Endothelial cell of umbilical vein (primary cell): ENCODE data around the gene ZPLD1. TPM values are rescaled to one million over a fixed set of nuclear protein-coding genes. Genes with fewer than 3 reads are reported as not detected.

Experiments
- BruUV-seq: library from RNA; stranded (reverse); fragments of 400-500 nt; replicated peaks from 2 replicates; lab custom pipeline; 2021; lab: Mats Ljungman, UMichigan
- CTCF ChIA-PET: fragments of 300-600, 350-600 bp; sonication (Branson Sonifier 250); formaldehyde crosslinking; loops from one replicate; lab custom pipeline; 2021; ENCODE audit warnings: antibody characterized with exemption, inconsistent platforms; lab: Charles Lee
- POLR2A ChIA-PET: fragments of 300-600, 350-600 bp; sonication (Branson Sonifier 250); formaldehyde crosslinking; loops from one replicate; lab custom pipeline; 2021; ENCODE audit warnings: antibody characterized with exemption, inconsistent platforms; lab: Charles Lee
- DNase-seq: peaks from one replicate; pipeline ENCODE4 v3.0.0-alpha.2; 2011; ENCODE audit warnings: low read depth, low spot score
- FAIRE-seq: peaks from 2 replicates; lab custom pipeline; 2011; peaks lifted over from hg19 to GRCh38; lab: Jason Lieb, UNC
- H2AFZ ChIP-seq: 2 replicates; pipeline ENCODE4 v1.6.0; 2012; ENCODE audit warnings: low read depth, low read length, control low read depth, inconsistent platforms
- H3K27ac ChIP-seq: 2 replicates; pipeline ENCODE4 v1.5.1; 2011; ENCODE audit warnings: low read depth, mild to moderate bottlenecking, control low read depth, low read length, moderate library complexity; ENCODE audit not compliant: insufficient read depth
- H3K27me3 ChIP-seq, 2 experiments: 2 replicates each; pipeline versions ENCODE4 v1.6.0 to v1.6.1; 2011; ENCODE audit warnings: low read length in 2 of 2, mixed read lengths in 1 of 2; ENCODE audit not compliant: control insufficient read depth in 2 of 2, insufficient read depth in 2 of 2
- H3K36me3 ChIP-seq, 2 experiments: 2 replicates in 1 of 2; 3 replicates in 1 of 2; pipeline ENCODE4 v1.5.1; 2011; ENCODE audit warnings: low read length in 2 of 2, mild to moderate bottlenecking in 1 of 2, moderate library complexity in 1 of 2; ENCODE audit not compliant: control insufficient read depth in 2 of 2, insufficient read depth in 2 of 2; ENCODE audit errors: extremely low read depth in 1 of 2
- H3K4me1 ChIP-seq: 3 replicates; pipeline ENCODE4 v1.5.1; 2011; ENCODE audit warnings: mild to moderate bottlenecking, low read length; ENCODE audit not compliant: control insufficient read depth, insufficient read depth; ENCODE audit errors: extremely low read depth
- H3K4me2 ChIP-seq: 2 replicates; pipeline ENCODE4 v1.6.1; 2011; ENCODE audit warnings: low read length, control low read depth, mixed read lengths; ENCODE audit not compliant: insufficient read depth
- H3K4me3 ChIP-seq, 3 experiments: fragments of 200-600 bp in 1 of 3; sonication (generic), shearing (Covaris generic) in 1 of 3; replicated peaks in 1 of 3; 2 replicates each; pipeline ENCODE4 v1.5.1; 2011 to 2016; ENCODE audit warnings: control low read depth in 3 of 3, low read length in 3 of 3, mild to moderate bottlenecking in 2 of 3, inconsistent platforms in 1 of 3, low read depth in 1 of 3, moderate library complexity in 1 of 3; ENCODE audit not compliant: insufficient read depth in 1 of 3
- H3K79me2 ChIP-seq: 2 replicates; pipeline ENCODE4 v1.6.0; 2012; ENCODE audit warnings: low read length, inconsistent platforms; ENCODE audit not compliant: control insufficient read depth, insufficient read depth
- H3K9ac ChIP-seq: replicated peaks from 2 replicates; pipeline ENCODE3; 2011; ENCODE audit warnings: low read length, control low read depth; ENCODE audit not compliant: insufficient read depth; ENCODE audit errors: extremely low read depth
- H3K9me1 ChIP-seq: replicated peaks from 3 replicates; pipeline ENCODE4 v1.6.0; 2011; ENCODE audit warnings: mild to moderate bottlenecking, low read length; ENCODE audit not compliant: control insufficient read depth, insufficient read depth; ENCODE audit errors: extremely low read depth
- H3K9me3 ChIP-seq: replicated peaks from 2 replicates; pipeline ENCODE4 v1.5.1; 2012; ENCODE audit warnings: low read length, inconsistent platforms; ENCODE audit not compliant: control insufficient read depth, insufficient read depth
- H4K20me1 ChIP-seq: replicated peaks from 2 replicates; pipeline ENCODE3; 2011; ENCODE audit warnings: mild to moderate bottlenecking, low read length; ENCODE audit not compliant: control insufficient read depth, insufficient read depth; ENCODE audit errors: extremely low read depth
- CTCF ChIP-seq, 2 donors: IDR thresholded peaks; 1 replicate in 1 of 2; 2 replicates in 1 of 2; pipeline ENCODE4 v1.5.1; 2011; ENCODE audit warnings: low read length in 2 of 2, mild to moderate bottlenecking in 2 of 2, moderate library complexity in 2 of 2, control low read depth in 1 of 2, inconsistent platforms in 1 of 2, low read depth in 1 of 2; ENCODE audit not compliant: insufficient read depth in 1 of 2; ENCODE audit errors: extremely low read depth in 1 of 2
- EZH2 ChIP-seq: IDR thresholded peaks from 2 replicates; pipeline ENCODE4 v1.6.1; 2012; ENCODE audit warnings: borderline replicate concordance, low read depth, mild to moderate bottlenecking, moderate library complexity, low read length, inconsistent platforms; ENCODE audit not compliant: severe bottlenecking
- FOS ChIP-seq: IDR thresholded peaks from 2 replicates; pipeline ENCODE4 v1.6.1; 2011; ENCODE audit warnings: mild to moderate bottlenecking, low read length, moderate library complexity, borderline replicate concordance; ENCODE audit not compliant: insufficient read depth
- GATA2 ChIP-seq: IDR thresholded peaks from 2 replicates; pipeline ENCODE4 v1.7.0; 2011; ENCODE audit warnings: low read depth, mild to moderate bottlenecking, moderate library complexity, mixed read lengths, low read length; ENCODE audit not compliant: insufficient read length, insufficient read depth
- JUN ChIP-seq: IDR thresholded peaks from 2 replicates; pipeline ENCODE4 v1.6.1; 2011; ENCODE audit warnings: borderline replicate concordance, low read depth; ENCODE audit not compliant: insufficient read length, insufficient read depth
- MYC ChIP-seq: IDR thresholded peaks from one replicate; pipeline ENCODE4 v1.6.1; 2011; ENCODE audit warnings: mild to moderate bottlenecking, low read depth, low read length
- POLR2A ChIP-seq: IDR thresholded peaks from 2 replicates; pipeline ENCODE4 v1.6.1; 2012; ENCODE audit warnings: low read depth, mild to moderate bottlenecking, control low read depth, low read length
- POLR2AphosphoS5 ChIP-seq: IDR thresholded peaks from 2 replicates; pipeline ENCODE4 v1.6.1; 2012; ENCODE audit warnings: low read depth, mild to moderate bottlenecking, control low read depth, low read length, moderate library complexity; ENCODE audit not compliant: insufficient read depth
- dilution Hi-C: fragments of 300-500 bp; cut with MboI; formaldehyde crosslinking; loops from one replicate; pipeline ENCODE4 v1.15.0; 2019; ENCODE audit warnings: low sequenced_read_pairs; ENCODE audit not compliant: extremely low pct_ligation_motif_present
- intact Hi-C: fragments of 100-400 bp; cut with micrococcal nuclease; formaldehyde crosslinking; loops from one replicate; pipeline ENCODE4 v1.10.0; 2022
- polyA plus RNA-seq, 4 experiments: library from polyadenylated mRNA; depleted of rRNA in 3 of 4; stranded (reverse) in 3 of 4; unstranded in 1 of 4; fragments of >200 nt; gene quantifications; 2 replicates each; pipeline versions ENCODE4 v1.2.1 to v1.2.3, GENCODE V29; 2011 to 2012; ENCODE audit warnings: missing spikeins in 1 of 4
- total RNA-seq: library from RNA; stranded (reverse); gene quantifications from 2 replicates; pipeline ENCODE4 v1.2.3, GENCODE V29; 2021
- TF ChIP-seq, protein P1 (sequence below): IDR thresholded peaks from 2 replicates; pipeline ENCODE4 v1.6.1; 2011; ENCODE audit not compliant: insufficient read depth, insufficient read length

ZPLD1 gene
- total and polyA plus RNA-seq, 2 donors (not counting 3 experiments of a cell fraction or from before 2014, with no cell fraction given) = not detected

- Histone ChIP-seq H3K27me3 (peaks cover 2 to 6% of the 10 kb centered on the region in 2 experiments), H2AFZ (no peak overlapping the region), H3K9me3 (no peaks in the 10 kb centered on the region), H3K4me3 (no peak overlapping the region), H3K4me2 (no peak overlapping the region), H3K4me1 (no peaks in the 10 kb centered on the region), H3K79me2 (no peaks in the 10 kb centered on the region), H3K9ac (no peak overlapping the region), H3K9me1 (no peaks in the 10 kb centered on the region), H4K20me1 (no peaks in the 10 kb centered on the region), H3K36me3 (no peaks in the 10 kb centered on the region), H3K27ac (no peak overlapping the region)
- dilution Hi-C loops = no loop called here
- intact Hi-C loops = no loop called here
- no peak for FAIRE-seq
- ChIA-PET CTCF (no interaction called here), POLR2A (no interaction called here)
- TF ChIP-seq FOS = no peak
- TF ChIP-seq JUN = no peak
- no peak for TF ChIP-seq POLR2AphosphoS5
- TF ChIP-seq POLR2A = no peak
- no peak for TF ChIP-seq GATA2
- no peak for TF ChIP-seq EZH2
- TF ChIP-seq MYC = no peak
- no peak for TF ChIP-seq CTCF (IDR thresholded peaks at IDR 0.05; ENCODE audit: extremely low read depth in 1 of 2, insufficient read depth in 1 of 2, low read depth in 1 of 2, low read length in 2 of 2)
- TF ChIP-seq, protein P1, sequence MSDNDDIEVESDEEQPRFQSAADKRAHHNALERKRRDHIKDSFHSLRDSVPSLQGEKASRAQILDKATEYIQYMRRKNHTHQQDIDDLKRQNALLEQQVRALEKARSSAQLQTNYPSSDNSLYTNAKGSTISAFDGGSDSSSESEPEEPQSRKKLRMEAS = no peak
- BruUV-seq = no TSS peak
- DNase-seq = no peak
Measured at GRCh38 chr3:102444101-102444500, 9.3 kb downstream of the ZPLD1 start.
